ENCODE results near the gene RHOD.

DNA sequence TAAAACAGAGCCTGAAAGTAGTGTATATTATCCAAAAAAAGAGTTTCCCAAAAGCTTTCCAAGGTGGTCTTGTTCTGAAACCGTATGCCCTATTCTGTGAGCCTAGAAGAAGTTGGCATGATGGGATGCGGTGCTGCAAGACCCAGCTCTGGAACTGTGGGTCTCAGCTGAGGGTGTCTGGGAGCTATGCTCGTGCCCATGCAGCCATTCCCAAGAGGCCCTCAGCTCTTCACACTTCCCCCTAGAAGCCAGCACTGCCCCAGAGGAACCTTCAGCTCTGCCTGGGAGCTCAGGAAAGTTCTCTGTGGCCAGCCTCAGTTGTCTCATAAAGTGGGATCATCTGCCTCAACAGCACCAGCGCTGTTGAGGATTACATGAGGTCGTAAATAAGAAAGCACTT, 40.1 kb upstream of the RHOD start:
- TF ChIP-seq, protein P1, sequence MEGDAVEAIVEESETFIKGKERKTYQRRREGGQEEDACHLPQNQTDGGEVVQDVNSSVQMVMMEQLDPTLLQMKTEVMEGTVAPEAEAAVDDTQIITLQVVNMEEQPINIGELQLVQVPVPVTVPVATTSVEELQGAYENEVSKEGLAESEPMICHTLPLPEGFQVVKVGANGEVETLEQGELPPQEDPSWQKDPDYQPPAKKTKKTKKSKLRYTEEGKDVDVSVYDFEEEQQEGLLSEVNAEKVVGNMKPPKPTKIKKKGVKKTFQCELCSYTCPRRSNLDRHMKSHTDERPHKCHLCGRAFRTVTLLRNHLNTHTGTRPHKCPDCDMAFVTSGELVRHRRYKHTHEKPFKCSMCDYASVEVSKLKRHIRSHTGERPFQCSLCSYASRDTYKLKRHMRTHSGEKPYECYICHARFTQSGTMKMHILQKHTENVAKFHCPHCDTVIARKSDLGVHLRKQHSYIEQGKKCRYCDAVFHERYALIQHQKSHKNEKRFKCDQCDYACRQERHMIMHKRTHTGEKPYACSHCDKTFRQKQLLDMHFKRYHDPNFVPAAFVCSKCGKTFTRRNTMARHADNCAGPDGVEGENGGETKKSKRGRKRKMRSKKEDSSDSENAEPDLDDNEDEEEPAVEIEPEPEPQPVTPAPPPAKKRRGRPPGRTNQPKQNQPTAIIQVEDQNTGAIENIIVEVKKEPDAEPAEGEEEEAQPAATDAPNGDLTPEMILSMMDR (IDR thresholded peaks at IDR 0.05; ENCODE audit: insufficient read depth, low read length, poor library complexity, severe bottlenecking), result no peak
- no peak for TF ChIP-seq EZH2phosphoT487 (conservative IDR thresholded peaks at IDR 0.05; ENCODE audit: low read length)

Measured in SU-DHL-6 (cell line).